OCI-LY3 (cell line): ENCODE results near the gene RAET1L.

Source experiments
- EZH2phosphoT487 ChIP-seq: fragments of 200-600 bp; shearing (Covaris generic); IDR thresholded peaks from 2 replicates; pipeline ENCODE4 v1.6.1; 2018; ENCODE audit warnings: antibody characterized with exemption, mixed run types, low read depth
- TF ChIP-seq, protein P1 (sequence below): fragments of 200-600, 300-600 bp; sonication (generic); IDR thresholded peaks from 2 replicates; pipeline ENCODE4 v1.5.1; 2014; ENCODE audit warnings: antibody characterized with exemption, low read length, low read depth

DNA sequence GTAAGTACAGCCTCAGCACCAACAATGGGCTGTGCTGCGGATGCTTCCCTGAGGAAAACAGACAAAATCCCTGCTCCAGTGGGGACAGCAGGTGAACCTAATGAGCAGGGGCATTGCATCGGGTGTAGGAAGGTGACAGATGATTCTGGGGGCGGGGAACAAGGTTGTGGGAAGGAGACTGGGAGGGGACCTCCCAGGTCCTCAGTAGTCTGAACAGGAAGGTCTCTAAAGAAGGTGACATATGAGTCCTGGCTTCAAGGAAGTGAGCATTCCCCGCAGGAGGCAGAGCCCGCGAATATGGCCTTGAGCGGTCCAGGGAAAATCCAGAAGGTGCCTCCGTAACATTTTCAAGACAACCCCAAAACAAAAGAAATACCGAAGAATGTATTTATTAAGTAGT, 42.2 kb downstream of the RAET1L start:
- TF ChIP-seq, protein P1, sequence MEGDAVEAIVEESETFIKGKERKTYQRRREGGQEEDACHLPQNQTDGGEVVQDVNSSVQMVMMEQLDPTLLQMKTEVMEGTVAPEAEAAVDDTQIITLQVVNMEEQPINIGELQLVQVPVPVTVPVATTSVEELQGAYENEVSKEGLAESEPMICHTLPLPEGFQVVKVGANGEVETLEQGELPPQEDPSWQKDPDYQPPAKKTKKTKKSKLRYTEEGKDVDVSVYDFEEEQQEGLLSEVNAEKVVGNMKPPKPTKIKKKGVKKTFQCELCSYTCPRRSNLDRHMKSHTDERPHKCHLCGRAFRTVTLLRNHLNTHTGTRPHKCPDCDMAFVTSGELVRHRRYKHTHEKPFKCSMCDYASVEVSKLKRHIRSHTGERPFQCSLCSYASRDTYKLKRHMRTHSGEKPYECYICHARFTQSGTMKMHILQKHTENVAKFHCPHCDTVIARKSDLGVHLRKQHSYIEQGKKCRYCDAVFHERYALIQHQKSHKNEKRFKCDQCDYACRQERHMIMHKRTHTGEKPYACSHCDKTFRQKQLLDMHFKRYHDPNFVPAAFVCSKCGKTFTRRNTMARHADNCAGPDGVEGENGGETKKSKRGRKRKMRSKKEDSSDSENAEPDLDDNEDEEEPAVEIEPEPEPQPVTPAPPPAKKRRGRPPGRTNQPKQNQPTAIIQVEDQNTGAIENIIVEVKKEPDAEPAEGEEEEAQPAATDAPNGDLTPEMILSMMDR = no peak
- no peak for TF ChIP-seq EZH2phosphoT487
